ENCODE results near the gene CHMP1A. TPM values are rescaled to one million over a fixed set of nuclear protein-coding genes. Genes with fewer than 3 reads are reported as not detected.

CHMP1A gene
- total RNA-seq, 1 donor from 2014 or later = 106 TPM

- no peak for DNase-seq (ENCODE audit: low spot score in 2 of 2, unreplicated experiment in 2 of 2)
- Mint-ChIP-seq H3K27ac (no peak overlapping the region), H3K9me3 (no peaks in the 10 kb centered on the region), H3K4me1 (peaks cover 8% of the 10 kb centered on the region), H3K36me3 (no peaks in the 10 kb centered on the region), H3K27me3 (ENCODE audit: low read depth) (peaks cover under 1% of the 10 kb centered on the region), H3K4me3 (no peak overlapping the region)
- TF ChIP-seq, protein P1, sequence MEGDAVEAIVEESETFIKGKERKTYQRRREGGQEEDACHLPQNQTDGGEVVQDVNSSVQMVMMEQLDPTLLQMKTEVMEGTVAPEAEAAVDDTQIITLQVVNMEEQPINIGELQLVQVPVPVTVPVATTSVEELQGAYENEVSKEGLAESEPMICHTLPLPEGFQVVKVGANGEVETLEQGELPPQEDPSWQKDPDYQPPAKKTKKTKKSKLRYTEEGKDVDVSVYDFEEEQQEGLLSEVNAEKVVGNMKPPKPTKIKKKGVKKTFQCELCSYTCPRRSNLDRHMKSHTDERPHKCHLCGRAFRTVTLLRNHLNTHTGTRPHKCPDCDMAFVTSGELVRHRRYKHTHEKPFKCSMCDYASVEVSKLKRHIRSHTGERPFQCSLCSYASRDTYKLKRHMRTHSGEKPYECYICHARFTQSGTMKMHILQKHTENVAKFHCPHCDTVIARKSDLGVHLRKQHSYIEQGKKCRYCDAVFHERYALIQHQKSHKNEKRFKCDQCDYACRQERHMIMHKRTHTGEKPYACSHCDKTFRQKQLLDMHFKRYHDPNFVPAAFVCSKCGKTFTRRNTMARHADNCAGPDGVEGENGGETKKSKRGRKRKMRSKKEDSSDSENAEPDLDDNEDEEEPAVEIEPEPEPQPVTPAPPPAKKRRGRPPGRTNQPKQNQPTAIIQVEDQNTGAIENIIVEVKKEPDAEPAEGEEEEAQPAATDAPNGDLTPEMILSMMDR (IDR thresholded peaks at IDR 0.05; ENCODE audit: unreplicated experiment) = no peak
Observed at GRCh38 chr16:89607937-89608740, 49.4 kb downstream of the CHMP1A start.

GRCh38 chr16:89607453-89607852, 50.1 kb downstream of the CHMP1A start:
- Mint-ChIP-seq H3K27ac (no peak overlapping the region), H3K4me1 (peaks cover 9% of the 10 kb centered on the region), H3K27me3 (ENCODE audit: low read depth) (peaks cover 3% of the 10 kb centered on the region), H3K4me3 (no peak overlapping the region), H3K9me3 (no peaks in the 10 kb centered on the region), H3K36me3 (no peaks in the 10 kb centered on the region)
- TF ChIP-seq, protein P1 (IDR thresholded peaks at IDR 0.05; ENCODE audit: unreplicated experiment) = no peak
- DNase-seq (ENCODE audit: low spot score in 2 of 2, unreplicated experiment in 2 of 2) = no peak

GRCh38 chr16:89606006-89606405, 51.5 kb downstream of the CHMP1A start:
- Mint-ChIP-seq H3K27me3 (ENCODE audit: low read depth) (peaks cover 3% of the 10 kb centered on the region), H3K9me3 (no peaks in the 10 kb centered on the region), H3K27ac (no peak overlapping the region), H3K4me3 (no peak overlapping the region), H3K36me3 (no peaks in the 10 kb centered on the region), H3K4me1 (peaks cover 8% of the 10 kb centered on the region)
- TF ChIP-seq, protein P1 (IDR thresholded peaks at IDR 0.05; ENCODE audit: unreplicated experiment) = no peak
- no peak for DNase-seq (ENCODE audit: low spot score in 2 of 2, unreplicated experiment in 2 of 2)

DNA sequence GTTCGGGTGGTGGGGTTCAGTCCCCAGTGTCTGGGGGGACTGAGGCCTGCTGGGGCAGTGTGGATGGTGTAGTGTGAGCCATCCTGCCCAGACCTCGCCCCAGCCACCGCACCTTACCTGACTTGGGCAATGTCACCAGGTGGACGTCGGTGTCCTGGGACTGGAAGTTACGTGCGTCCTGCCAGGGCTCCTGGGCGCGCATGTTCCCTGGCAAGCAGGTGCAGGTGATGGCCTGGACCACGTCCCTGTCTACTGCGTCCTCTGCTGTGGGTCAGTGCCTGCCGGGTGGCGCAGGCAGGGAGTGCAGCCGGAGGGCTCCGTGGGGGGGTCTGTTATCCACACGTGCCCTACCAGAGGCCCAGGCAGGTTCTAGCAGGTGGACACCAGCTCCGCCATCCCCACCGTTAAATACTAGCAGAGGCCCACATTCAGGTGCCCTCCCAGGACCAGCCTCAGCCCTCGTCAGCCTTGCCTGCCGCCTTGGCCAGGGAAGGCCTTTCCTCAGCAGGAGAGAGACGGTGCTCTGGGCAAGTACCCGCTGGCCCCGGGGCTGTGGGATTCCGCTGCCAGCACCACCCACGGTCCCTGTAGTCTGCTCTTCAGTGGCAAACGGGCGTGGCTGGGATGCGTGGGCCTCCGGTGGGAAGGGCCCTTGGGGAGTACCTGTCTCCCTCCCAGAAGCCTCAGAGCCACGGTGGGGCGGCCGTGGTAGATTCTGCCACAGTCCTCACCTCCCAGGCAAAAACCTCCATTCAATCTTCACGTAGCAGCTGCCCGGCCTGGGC, 52.1 kb downstream of the CHMP1A start:
- H3K36me3 Mint-ChIP-seq = no peaks in the 10 kb centered on the region

GRCh38 chr16:89604764-89605163, 52.7 kb downstream of the CHMP1A start:
- peaks cover 8% of the 10 kb centered on the region for H3K4me1 Mint-ChIP-seq
- peaks cover 3% of the 10 kb centered on the region for H3K27me3 Mint-ChIP-seq (ENCODE audit: low read depth)
- H3K4me3 Mint-ChIP-seq = no peak overlapping the region
- H3K27ac Mint-ChIP-seq = no peak overlapping the region
- no peak for DNase-seq (ENCODE audit: low spot score in 2 of 2, unreplicated experiment in 2 of 2)
- H3K36me3 Mint-ChIP-seq = no peaks in the 10 kb centered on the region
- no peaks in the 10 kb centered on the region for H3K9me3 Mint-ChIP-seq
- TF ChIP-seq, protein P1 (IDR thresholded peaks at IDR 0.05; ENCODE audit: unreplicated experiment) = no peak

More for the DNA sequence above, 52.1 kb downstream of the CHMP1A start:
- Mint-ChIP-seq H3K4me3 (no peak overlapping the region), H3K4me1 (peaks cover 8% of the 10 kb centered on the region), H3K9me3 (no peaks in the 10 kb centered on the region), H3K27ac (no peak overlapping the region), H3K27me3 (ENCODE audit: low read depth) (peaks cover 3% of the 10 kb centered on the region)
- TF ChIP-seq, protein P1 (IDR thresholded peaks at IDR 0.05; ENCODE audit: unreplicated experiment) = no peak
- no peak for DNase-seq (ENCODE audit: low spot score in 2 of 2, unreplicated experiment in 2 of 2)

Data from mesothelial cell of epicardium (in vitro differentiated cells).